Colonic mucosa (tissue), 4 donors: ENCODE measurements around the gene EXTL1. TPM values are rescaled to one million over a fixed set of nuclear protein-coding genes. Genes with fewer than 3 reads are reported as not detected.

Source experiments
- DNase-seq: peaks from one replicate; pipeline ENCODE4 v3.0.0-alpha.2; 2020
- H3K27ac ChIP-seq: fragments of 200-600 bp; one replicate; pipeline ENCODE4 v1.8.0; 2021
- H3K27me3 ChIP-seq: fragments of 200-600 bp; one replicate; pipeline ENCODE4 v1.8.0; 2021
- H3K36me3 ChIP-seq: fragments of 200-600 bp; one replicate; pipeline ENCODE4 v1.8.0; 2021
- H3K4me1 ChIP-seq: fragments of 200-600 bp; one replicate; pipeline ENCODE4 v1.8.0; 2021; ENCODE audit warnings: mild to moderate bottlenecking
- H3K4me3 ChIP-seq: fragments of 200-600 bp; one replicate; pipeline ENCODE4 v1.8.0; 2021
- H3K9ac ChIP-seq, 2 donors: one replicate each; pipeline ENCODE4 v1.7.0; 2013; ENCODE audit warnings: control low read depth in 2 of 2, low read depth in 2 of 2, low read length in 2 of 2
- H3K9me3 ChIP-seq: fragments of 200-600 bp; one replicate; pipeline ENCODE4 v1.8.0; 2021
- intact Hi-C: fragments of 100-400 bp; cut with DNase I; formaldehyde crosslinking; loops from one replicate; pipeline ENCODE4 v1.14.1; 2022
- total RNA-seq, 2 donors: library from RNA; stranded (reverse); fragmentation: NEBNext Ultra II Directional in 1 of 2; extraction: Animal tissue kit (Norgen Biotek cat#: 25700) in 1 of 2; gene quantifications; one replicate each; pipeline ENCODE4 v1.2.1, GENCODE V29; 2021
- TF ChIP-seq, protein P1 (sequence below): fragments of 200-600 bp; IDR thresholded peaks from one replicate; pipeline ENCODE4 v1.8.0; 2022; ENCODE audit warnings: antibody characterized with exemption, mild to moderate bottlenecking
- donor health status: healthy.
- donor health status: DM: no; HTN: no; CAD: no.
- donor health status: DM: no; HTN: no; CAD: no.

The EXTL1 gene
- total RNA-seq, 2 donors from 2014 or later, result 0.05 to 0.29 TPM

DNA sequence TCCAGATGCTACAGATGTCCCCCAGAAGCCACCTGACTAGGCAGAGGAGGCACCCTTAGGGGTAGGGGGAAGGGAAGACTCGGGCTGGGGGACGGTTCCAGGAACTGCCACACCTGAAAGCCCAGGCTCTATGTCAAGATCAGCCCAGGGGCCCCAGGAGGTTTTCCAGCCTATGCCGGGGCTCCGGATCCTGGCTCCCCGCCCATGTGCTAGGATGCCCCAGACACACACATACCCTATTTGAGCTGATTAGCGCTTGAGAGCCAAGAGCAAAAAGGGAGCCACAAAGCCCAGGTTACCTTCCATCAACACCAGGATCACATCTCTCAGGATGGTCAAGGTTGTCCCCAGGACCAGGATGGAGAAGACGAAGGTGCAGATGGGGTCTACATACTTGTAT lies 19.8 kb downstream of the EXTL1 start:
- H3K27me3 ChIP-seq, result peaks cover 18% of the 10 kb centered on the region
- no peak overlapping the region for H3K27ac ChIP-seq
- H3K4me1 ChIP-seq, result peaks cover 4% of the 10 kb centered on the region
- no peaks in the 10 kb centered on the region for H3K36me3 ChIP-seq
- no peaks in the 10 kb centered on the region for H3K9me3 ChIP-seq
- TF ChIP-seq, protein P1, sequence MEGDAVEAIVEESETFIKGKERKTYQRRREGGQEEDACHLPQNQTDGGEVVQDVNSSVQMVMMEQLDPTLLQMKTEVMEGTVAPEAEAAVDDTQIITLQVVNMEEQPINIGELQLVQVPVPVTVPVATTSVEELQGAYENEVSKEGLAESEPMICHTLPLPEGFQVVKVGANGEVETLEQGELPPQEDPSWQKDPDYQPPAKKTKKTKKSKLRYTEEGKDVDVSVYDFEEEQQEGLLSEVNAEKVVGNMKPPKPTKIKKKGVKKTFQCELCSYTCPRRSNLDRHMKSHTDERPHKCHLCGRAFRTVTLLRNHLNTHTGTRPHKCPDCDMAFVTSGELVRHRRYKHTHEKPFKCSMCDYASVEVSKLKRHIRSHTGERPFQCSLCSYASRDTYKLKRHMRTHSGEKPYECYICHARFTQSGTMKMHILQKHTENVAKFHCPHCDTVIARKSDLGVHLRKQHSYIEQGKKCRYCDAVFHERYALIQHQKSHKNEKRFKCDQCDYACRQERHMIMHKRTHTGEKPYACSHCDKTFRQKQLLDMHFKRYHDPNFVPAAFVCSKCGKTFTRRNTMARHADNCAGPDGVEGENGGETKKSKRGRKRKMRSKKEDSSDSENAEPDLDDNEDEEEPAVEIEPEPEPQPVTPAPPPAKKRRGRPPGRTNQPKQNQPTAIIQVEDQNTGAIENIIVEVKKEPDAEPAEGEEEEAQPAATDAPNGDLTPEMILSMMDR, result no peak
- no peak overlapping the region for H3K4me3 ChIP-seq
- no peak overlapping the region for H3K9ac ChIP-seq
- DNase-seq, result no peak
- intact Hi-C loops, result no loop called here

- intact Hi-C loops, result no loop called here
These were observed 20.4 kb downstream of the EXTL1 start for GRCh38 chr1:26041978-26042377.

GRCh38 chr1:26043765-26044164 lies 22.2 kb downstream of the EXTL1 start:
- H3K27me3 ChIP-seq, result peaks cover 27% of the 10 kb centered on the region
- DNase-seq, result no peak
- TF ChIP-seq, protein P1, result no peak
- no peaks in the 10 kb centered on the region for H3K36me3 ChIP-seq
- H3K9me3 ChIP-seq, result no peaks in the 10 kb centered on the region
- intact Hi-C loops, result no loop called here
- no peak overlapping the region for H3K4me3 ChIP-seq
- H3K9ac ChIP-seq, result no peak overlapping the region
- peaks cover 4% of the 10 kb centered on the region for H3K4me1 ChIP-seq
- H3K27ac ChIP-seq, result no peak overlapping the region

More at GRCh38 chr1:26041978-26042377, 20.4 kb downstream of the EXTL1 start:
- H3K36me3 ChIP-seq, result no peaks in the 10 kb centered on the region
- no peaks in the 10 kb centered on the region for H3K9me3 ChIP-seq
- DNase-seq, result no peak
- H3K27me3 ChIP-seq, result peaks cover 24% of the 10 kb centered on the region
- no peak overlapping the region for H3K27ac ChIP-seq
- peaks cover 4% of the 10 kb centered on the region for H3K4me1 ChIP-seq
- H3K4me3 ChIP-seq, result no peak overlapping the region
- no peak overlapping the region for H3K9ac ChIP-seq
- TF ChIP-seq, protein P1, result no peak

DNA sequence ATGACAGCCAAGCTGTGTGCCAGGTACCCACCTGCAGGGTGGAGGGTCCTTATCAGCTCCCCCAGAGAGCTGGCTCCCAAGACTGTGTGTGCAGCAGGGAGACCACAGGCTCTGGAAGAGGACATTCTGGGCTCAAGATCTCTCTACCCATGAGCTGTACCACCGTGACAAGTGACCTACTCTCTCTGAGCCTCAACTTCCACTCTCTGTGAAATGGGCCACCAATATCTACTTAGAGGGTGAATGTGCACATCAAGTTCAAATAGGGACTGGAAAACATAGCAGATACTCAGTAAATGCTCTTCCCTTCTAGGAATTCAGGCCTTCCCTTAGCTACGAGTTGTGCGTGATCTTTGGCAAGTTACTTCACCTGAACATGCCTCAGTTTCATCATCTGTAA lies 22.8 kb downstream of the EXTL1 start:
- TF ChIP-seq, protein P1, result no peak
- DNase-seq, result no peak
- Histone ChIP-seq H3K4me1 (peaks cover 4% of the 10 kb centered on the region), H3K27me3 (peaks cover 27% of the 10 kb centered on the region), H3K27ac (no peak overlapping the region), H3K9me3 (no peaks in the 10 kb centered on the region), H3K9ac (no peak overlapping the region), H3K36me3 (no peaks in the 10 kb centered on the region), H3K4me3 (no peak overlapping the region)
- intact Hi-C loops, result no loop called here

- TF ChIP-seq, protein P1, result no peak
- Histone ChIP-seq H3K9me3 (no peaks in the 10 kb centered on the region), H3K4me1 (peaks cover 4% of the 10 kb centered on the region), H3K9ac (no peak overlapping the region), H3K4me3 (no peak overlapping the region), H3K36me3 (no peaks in the 10 kb centered on the region), H3K27me3 (peaks cover 27% of the 10 kb centered on the region), H3K27ac (no peak overlapping the region)
- intact Hi-C loops, result no loop called here
- DNase-seq, result no peak
These were observed 23.6 kb downstream of the EXTL1 start for GRCh38 chr1:26044971-26045721.
